Bone marrow (tissue), 2 donors: ENCODE data around the gene MED10.

ENCODE experiments used
- DNase-seq, 2 donors: peaks; one replicate each; lab custom pipeline; 2025; lab: John Stamatoyannopoulos, UW

The MED10 gene

DNA sequence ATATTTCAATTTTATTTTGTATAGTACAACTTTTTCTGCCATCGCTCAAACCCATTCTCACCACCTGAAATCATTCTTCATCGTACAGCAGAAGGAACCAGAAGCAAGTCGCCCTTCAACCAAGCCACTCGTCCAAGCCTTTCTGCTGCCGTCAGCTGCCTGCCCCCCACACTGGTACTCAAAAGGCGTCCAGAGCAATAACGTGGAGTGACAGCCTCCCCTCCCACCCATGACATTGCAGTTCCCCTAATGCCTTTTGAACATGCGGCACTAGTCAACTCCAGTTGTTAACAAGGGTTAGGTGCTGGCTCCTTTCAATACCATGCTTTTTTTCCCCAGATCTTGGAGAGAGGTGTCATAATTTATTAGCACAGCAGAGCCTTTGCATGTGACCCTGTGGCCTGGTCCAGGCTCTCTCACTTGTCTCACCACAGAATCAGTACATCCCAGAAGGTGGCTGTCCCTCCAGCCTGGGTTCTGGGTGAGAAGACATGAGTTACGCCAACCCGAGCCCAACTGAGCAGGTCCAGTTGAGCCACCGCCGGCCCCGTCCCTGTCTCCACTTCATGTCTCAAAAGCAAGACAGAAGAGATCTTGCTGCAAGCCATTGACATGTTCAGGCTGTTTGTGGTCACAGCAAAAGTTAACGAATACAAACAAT, 20.4 kb upstream of the MED10 start:
- no peak for DNase-seq

DNA sequence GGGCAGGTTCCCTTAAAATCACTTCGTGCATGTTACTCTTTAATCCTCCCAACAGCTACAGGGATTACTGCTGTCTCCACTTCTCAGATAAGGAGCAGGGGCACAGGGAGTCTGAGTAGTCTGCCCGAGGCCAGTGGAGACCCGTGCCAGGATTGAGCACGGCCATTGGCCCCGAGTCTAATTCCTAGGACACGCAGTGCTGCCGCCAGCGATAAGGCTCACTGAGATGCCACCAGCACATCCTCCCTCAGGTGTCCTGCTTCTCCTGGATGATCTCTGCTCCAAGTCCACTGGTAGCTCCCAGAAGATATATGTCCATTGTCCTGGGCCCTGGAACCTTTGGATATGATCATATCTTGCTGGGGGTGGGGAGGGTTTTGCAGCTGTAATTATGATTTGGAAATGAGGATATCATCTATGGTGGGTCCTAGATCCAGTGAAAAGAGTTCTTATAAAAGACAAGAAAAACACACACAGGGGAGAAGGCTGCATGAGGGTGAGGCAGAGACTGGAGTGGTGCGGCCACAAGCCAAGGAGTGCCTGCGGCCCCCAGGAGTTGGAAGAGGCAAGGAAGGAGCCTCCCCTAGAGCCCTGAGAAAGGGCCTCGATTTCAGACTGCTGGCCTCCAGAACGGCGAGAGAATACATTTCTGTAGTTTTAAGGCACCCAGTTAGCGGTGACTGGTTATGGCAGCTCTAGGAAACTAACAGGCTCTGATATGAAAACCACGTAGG, 19.4 kb upstream of the MED10 start:
- no peak for DNase-seq

DNA sequence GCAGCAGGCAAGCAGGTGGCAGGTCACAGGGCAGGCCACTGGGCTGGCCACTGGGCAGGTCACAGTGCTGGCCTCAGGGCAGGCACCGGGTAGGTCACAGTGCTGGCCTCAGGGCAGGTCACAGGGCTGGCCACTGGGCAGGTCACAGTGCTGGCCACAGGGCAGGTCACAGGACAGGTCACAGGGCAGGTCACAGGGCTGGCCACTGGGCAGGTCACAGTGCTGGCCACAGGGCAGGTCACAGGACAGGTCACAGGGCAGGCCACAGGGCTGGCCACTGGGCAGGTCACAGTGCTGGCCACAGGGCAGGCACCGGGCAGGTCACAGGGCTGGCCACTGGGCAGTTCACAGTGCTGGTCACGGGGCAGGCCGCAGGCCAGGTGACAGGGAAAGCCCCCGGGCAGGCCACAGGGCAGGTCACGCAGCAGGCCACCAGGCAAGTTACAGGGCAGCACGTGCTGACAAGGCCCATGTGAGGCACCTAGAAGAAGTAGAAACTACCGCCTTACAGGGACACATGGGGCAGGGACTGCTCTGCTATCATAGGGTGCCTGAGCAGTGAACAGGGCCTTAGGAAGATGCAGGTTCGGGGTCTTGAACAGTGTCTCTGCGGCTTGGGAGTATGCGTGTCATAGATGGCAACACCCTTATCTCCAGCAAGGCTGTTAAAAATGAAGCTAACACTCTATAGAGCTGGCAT, 18.6 kb upstream of the MED10 start:
- DNase-seq: no peak

DNA sequence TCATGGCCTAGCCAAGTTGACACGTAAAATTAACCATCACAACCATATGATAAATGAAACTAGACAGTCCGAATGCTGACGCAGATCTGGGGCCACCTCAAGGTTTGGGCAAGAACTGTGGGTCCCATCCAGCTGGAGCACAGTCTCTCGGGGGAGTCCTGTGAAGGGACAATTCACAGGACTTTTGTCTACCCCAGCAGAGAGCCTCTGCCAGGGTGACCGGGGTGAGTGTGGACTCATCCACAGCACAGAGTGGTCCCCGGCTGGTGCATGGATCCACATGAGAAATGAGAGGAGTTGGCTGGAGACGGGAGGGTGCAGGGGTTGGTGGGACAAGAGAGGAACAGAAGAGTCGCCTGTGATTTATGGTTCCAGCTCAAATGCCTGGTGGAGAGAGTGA, 17.7 kb upstream of the MED10 start:
- no peak for DNase-seq

DNA sequence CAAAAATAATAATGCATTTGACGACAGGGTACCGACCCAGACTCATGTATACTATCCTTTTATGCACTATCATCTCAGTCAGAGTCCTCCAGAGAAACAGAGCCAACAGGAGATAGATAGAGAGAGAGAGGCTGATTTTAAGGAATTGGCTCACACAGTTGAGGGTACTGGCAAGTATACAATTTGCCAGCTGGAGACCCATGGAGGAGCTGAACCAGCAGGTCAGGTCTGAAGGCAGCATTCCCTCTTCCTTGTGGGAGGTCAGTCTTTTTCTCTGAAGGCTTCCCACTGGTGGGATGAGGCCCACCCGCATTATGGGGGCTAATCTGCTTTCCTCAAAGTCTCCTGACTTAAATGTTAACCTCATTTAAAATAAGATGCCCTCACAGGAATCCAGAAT, 17.3 kb upstream of the MED10 start:
- DNase-seq: no peak

DNA sequence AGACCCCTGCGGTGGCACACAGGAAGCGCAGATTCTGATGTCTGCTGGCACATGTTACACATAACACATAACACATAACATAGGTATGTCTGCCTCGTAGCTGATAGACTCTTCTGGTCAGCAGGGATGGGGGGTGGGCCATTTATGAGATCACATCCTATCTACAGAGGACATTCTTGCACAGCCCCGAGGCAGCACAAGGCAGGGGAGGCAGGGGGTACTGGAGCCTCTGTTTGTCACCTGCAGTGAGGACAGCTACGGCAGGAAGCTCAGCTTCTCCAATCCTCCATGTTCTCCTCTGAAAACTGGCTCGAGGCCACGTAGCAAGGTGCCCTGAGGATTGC, 16.7 kb upstream of the MED10 start:
- no peak for DNase-seq

DNA sequence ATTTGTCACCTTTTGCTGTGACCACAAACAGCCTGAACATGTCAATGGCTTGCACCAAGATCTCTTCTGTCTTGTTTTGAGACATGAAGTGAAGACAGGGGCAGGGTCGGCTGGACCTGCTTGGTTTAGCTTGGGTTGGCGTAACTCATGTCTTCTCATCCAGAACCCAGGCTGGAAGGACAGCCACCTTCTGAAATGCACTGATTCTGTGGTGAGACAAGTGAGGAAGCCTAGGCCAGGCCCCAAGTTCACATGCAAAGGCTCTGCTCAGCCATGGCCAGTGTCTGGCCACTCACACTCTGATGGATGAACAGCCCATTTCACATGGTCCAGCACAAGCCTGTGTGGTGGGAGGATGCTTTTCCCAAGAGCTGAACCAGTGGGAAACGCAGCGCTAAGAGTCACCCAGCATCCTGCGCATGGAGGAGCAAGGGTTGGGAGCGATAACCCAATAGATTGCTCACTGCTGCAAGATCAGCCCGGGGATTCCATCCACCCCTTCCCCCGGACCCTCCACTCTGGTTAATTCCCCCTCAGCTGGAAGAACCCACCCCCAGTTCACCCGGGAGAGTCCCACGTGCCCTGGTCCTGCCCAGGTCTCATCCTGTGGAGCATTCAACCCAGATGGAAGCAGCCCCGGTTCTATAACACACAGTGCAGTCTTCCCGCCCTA, 16.2 kb upstream of the MED10 start:
- no peak for DNase-seq

DNA sequence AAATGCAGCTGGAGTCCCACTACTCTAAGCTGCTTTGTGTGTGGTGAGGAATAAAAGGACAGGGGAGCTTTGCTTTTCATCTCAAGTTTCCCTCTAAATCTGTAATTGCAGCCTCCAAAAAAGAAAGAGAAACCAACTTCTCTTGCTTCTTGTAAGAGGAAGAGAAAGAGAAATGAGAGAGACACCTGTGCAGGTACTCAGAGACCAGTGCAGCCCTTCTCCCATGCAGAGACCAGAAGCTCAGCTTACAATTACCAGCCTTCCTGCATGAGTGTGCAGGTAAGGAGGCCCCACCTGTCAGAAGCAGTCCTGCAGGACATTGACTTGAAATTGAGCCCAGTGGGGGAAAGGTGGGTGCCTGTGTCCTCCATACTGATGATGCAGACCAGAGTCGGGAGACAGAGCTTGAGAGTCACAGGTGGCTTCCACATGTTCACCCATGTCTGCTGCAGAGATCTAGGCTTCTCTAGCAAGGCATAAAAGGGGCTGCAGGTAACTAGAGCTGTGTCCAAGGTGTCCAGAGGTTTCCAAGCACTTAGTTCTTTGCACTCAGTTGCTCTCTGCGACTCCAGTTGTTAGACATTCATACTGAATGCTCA, 15.3 kb upstream of the MED10 start:
- no peak for DNase-seq

DNA sequence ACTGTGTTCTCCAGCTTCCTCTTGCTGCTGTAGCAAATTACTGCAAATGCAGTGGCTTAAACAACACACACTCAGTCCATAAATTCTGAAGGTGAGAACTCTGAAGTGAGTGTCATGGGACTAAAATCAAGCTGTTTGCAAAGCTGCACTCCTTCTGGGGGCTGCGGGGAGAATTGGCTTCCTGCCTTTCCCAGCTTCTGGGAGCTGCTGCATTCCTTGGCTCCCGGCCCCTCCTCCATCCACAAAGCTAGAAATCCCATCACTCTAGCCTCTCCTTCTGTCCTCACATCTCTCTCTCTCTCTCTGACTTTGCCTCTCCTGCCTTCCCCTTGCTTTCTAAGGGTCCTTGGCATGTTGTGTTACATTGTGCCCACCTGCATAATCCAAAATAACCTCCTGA, 14.2 kb upstream of the MED10 start:
- DNase-seq: no peak

DNA sequence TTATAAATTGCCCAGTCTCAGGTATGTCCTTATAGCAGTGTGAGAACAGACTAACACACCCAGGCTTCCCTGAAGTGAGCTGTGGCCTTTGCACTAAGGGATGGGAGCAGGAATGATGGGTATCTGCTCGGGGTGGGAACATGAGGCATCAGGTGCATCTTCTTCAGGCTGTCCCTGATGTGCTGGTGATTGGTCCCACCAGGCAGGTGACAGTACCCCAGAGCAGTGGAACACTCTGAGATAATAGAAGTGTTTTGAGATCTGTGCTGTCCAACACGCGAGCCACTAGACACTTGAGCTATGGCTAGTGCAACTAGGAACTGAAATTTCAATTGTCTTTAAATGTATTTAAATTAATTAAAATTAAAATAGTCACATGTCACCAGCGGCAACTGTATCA, 12.8 kb upstream of the MED10 start:
- DNase-seq: no peak

DNA sequence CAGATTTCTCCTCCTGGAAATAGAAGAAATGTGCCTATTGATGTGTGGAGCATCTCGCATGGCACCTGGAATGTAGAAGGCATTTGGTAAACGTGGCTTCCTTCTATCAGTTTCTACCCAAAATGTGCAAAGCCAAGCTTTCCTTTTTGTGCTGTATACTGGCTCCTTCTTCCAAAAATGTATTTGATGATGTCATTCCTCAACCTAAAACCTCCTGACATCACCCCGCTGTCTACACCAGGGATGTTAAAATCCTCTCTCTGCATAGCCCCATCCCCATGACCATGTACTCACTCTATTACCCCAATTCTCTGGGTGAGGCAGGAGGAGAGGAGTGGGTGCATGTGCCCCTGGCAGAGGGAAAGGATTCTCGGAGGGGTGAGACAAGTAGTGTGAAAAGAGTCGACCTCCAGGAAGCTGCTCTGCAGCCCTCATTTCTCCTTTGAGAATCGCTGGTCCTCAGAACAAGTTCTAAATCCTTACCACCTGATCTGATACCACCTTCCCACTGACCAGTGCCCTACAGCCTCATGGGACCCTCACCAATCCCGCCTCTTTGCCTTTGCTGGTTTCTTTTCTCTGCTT, 11.7 kb upstream of the MED10 start:
- DNase-seq: no peak

DNA sequence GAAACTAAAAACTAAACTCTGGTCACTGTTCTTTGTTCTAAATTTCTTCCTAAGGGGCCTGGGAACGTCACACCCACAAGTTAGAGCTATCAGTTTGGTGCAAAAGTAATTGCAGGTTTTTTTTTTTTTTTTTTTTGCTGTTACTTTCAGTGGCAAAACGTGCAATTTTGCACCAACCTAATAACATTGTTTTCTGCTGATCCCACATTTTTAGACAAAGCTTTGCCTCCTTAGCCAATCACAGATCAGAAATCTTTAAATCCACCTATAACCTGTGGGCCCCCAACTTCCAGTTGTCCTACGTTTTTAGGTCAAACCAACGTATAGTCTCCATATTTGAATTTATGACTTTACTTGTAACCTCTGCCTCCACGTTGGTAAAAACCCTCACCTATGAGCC, 11.1 kb upstream of the MED10 start:
- no peak for DNase-seq

DNA sequence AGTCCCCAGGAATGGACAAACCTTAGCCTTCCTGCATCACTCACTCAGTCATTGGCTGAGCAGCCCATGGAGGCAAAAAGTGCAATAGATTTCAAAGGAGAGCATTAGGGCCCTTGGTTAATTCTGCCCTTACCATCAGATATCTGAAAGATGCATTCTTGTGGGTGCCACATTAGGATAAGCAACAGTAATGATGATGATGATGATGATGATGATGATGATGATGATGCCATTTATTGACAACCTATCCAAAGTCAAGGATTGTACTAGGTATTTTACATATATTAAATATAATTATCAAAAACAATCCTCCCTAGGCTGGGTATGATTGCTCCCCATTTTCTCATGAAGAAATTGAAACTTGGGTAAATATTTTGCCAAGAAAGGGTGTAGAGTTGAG, 9.6 kb upstream of the MED10 start:
- no peak for DNase-seq

DNA sequence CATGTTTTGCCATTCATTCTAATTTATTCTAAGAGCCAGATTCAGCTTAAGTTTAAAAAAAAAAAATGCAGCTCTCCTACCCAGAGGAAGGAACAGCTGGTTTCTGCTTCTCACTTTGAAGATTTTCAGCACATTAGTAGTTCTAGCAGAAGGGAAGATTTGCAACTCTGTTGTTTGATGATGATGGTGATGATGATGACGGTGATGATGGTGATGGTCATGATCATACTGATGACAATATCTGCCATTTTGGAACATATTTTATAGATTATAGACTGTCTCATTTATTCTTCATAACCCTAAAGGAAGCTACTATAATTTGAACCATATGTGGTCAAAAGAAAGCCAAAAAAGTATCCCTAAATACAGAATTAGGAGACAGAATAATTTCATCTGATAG, 7.9 kb upstream of the MED10 start:
- DNase-seq: no peak

DNA sequence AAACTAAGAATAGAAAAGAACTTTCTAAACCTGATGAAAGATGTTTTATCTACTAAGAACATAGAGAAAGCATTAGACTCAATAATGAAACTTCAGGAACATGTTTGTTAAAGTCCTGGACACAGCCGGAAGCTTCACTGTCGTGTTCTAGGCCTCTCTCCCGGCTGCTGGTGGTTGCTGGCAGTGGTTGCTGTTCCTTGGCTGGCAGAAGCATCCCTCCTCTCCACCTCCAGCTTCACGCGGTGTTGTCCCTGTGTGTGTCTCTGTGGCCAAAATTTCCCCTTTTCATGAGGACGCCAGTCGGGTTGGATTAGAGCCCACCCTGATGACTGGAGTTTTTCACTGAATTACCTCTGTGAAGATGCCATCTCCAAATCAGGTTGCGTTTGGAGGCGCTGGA, 6.5 kb upstream of the MED10 start:
- no peak for DNase-seq

DNA sequence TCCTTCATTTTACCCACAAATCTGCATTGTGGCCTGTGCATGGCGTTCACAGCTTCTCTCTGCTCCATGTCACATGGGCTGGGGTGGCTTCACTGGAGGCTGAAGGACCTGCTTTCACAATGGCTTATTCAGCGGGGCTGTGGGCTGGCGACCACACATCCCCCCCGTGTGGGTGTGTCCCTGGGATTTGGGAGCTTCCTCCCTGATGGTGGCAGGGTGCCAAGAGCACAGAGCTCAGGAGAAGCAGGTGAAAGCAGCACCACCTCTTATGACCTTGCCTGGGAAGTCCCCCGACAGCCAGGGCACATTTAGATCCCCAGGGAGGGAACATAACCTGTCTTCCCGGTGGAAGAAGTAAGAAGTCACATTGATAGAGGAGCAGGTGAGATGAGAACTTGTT, 5.0 kb upstream of the MED10 start:
- no peak for DNase-seq

DNA sequence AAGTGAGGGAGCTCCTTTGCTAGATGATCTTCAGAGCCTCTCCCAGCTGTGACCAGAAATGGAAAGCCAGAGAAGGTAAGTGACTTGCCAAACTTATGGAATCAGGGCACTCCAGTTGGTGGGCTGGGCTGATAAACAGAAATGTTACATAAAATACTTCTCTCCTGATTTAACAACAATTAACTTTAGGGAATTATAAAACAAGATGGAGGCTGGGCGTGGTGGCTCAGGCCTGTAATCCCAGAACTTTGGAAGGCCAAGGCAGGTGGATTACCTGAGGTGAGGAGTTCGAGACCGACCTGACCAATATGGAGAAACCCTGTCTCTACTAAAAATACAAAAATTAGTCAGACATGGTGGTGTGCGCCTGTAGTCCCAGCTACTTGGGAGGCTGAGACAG, 899 bp upstream of the MED10 start:
- DNase-seq: no peak

DNA sequence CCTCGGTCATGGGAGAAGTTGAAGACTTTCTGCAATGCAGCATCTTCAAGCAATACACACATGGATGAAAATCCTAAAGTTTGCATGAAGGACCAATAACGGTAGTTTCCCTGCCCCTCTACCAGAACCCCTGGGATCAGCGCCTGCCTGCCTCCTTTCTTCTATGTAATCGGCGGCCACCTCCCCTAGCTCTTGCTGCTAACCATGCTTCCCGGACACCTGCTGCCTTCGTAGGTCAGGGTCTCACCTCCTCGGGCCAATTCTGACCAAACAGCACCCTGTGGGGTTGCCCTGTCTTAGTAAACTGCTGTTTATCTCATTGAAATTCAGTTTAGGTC, 388 bp upstream of the MED10 start:
- no peak for DNase-seq

DNA sequence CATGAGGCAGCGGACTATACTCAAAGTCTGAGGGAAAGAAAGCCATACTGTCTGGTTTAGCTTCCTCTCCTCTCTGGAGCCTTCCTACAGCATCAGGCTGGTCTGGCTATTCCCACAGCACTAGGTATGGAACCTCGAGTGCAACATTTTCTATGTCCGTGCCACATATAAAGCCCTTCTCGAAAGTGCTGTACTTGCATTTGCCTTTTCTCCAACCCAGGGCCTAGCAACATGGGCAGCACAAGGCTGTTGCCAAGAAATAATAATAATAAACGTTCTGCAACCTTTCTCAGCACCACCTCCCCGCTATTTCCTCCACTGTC, 804 bp downstream of the MED10 start:
- DNase-seq: no peak

DNA sequence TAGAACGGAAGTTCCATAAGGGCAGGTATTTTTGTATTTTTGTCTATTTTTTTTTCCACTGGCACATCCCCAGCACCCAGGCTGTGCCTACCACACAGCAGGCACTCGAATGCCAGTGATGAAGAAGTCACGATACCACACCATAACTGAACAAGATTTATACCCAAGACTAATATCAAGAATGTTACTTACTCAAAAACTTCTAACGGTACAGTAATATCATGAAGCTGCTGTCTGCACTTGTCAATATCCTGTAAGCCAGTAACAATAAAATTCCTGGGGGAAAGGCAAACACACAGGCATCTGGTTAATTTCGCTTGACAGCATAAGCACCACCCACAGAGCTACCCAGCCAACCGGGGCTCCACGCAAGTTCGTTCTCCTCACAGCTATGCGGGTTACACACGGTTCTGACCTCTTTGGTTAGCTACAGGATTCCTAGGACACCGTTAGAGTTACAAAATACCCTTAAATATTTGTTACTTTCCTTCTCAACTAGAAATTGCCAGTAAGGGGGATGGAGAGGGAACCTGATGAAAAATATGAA, 1.3 kb downstream of the MED10 start:
- no peak for DNase-seq

DNA sequence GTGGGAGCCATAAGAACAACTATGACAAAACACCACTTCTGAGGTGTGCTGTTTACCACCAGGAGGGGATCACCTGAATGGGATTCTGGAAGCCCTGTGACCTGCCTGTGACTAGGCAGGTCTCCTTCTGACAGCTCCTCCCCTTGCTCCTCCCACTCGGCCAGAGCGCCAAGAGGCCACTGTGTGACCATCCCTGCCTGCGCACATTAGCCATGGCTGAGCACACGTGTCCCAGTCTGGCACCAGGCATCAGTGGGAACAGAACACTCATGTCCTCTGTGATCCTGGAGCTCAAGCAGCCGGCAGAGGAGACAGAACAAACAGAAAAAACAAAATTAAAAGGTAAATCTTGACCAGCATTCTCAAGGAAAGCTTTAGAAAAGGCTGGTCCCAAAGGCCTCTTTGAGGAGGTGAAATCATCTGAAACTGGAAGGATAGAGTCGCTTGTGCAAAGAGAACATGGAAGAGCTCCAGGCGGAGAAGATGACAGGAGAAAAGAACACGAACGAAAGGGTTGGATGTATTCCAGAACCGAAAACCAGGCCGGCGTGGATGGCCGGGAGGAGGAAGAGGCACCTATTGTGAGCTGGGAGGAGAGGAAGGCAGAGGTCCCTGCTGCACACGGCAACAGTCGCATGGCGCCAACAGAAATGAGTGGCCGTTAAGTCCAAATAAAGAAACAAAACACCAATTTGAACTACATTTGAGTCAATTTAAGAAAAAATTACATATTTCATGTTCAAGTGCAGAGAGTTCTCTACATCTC, 5.1 kb downstream of the MED10 start:
- DNase-seq: no peak
